BLaER1 (cell line): ENCODE measurements around the gene LGR4.

Experiments
- H3K27ac ChIP-seq: shearing (Covaris generic); formaldehyde crosslinking; 2 replicates; pipeline ENCODE4 v1.8.1; 2022
- H3K27me3 ChIP-seq: shearing (Covaris generic); formaldehyde crosslinking; 2 replicates; pipeline ENCODE4 v1.8.1; 2022
- H3K36me3 ChIP-seq: shearing (Covaris generic); formaldehyde crosslinking; 2 replicates; pipeline ENCODE4 v1.8.1; 2022
- H3K4me1 ChIP-seq: shearing (Covaris generic); formaldehyde crosslinking; 2 replicates; pipeline ENCODE4 v1.8.1; 2022
- H3K4me2 ChIP-seq: shearing (Covaris generic); formaldehyde crosslinking; 2 replicates; pipeline ENCODE4 v1.8.1; 2022
- H3K4me3 ChIP-seq: shearing (Covaris generic); formaldehyde crosslinking; 2 replicates; pipeline ENCODE4 v1.8.1; 2022
- H3K9ac ChIP-seq: shearing (Covaris generic); formaldehyde crosslinking; 2 replicates; pipeline ENCODE4 v1.8.1; 2022
- H3K9me3 ChIP-seq: shearing (Covaris generic); formaldehyde crosslinking; 2 replicates; pipeline ENCODE4 v1.8.1; 2022
- H4K20me1 ChIP-seq: shearing (Covaris generic); formaldehyde crosslinking; 2 replicates; pipeline ENCODE4 v1.8.1; 2022
- Cebpa-rat ChIP-seq: shearing (Covaris generic); IDR thresholded peaks from 2 replicates; pipeline ENCODE4 v1.8.1; 2022

LGR4 gene

DNA sequence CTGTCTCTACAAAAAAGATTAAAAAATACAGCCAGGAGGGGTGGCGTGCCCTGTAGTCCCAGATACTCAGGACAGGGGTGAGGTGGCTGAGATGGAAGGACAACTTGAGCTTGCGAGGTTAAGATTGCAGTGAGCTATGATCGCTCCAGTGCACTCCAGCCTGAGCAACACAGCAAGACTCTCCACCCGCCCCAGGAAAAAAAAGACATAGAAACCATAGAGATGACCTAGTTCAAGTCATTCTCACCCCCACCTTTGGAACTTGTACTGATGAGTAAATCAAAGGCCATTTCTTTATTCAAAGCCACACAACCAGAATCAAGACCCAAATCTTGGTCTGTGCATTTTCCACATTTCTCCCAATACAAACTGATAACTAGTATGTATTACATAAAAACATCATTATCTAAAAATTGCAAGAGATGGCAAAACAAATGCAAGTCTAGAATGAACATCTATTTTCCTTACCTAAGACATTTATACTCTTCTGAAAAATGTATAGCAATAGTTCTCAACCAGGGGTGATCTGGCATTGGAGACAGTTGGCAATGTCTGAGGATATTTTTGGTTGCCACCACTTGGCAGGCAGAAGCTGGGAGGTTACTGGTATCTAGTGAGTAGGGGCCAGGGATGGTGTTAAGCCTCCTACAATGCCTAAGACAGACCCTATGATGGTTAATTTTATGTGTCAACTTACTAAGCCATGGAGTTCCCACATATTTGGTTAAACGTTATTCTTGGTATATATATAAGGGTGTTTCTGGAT, 34.6 kb downstream of the LGR4 start:
- Histone ChIP-seq H3K9me3 (no peaks in the 10 kb centered on the region), H4K20me1 (no peaks in the 10 kb centered on the region)

GRCh38 chr11:27436916-27437315, 35.7 kb downstream of the LGR4 start:
- H3K36me3 ChIP-seq = no peaks in the 10 kb centered on the region
- no peak for TF ChIP-seq Cebpa-rat
- no peak overlapping the region for H3K4me2 ChIP-seq
- H3K4me3 ChIP-seq = no peak overlapping the region
- no peak overlapping the region for H3K27ac ChIP-seq
- no peaks in the 10 kb centered on the region for H4K20me1 ChIP-seq
- no peak overlapping the region for H3K9ac ChIP-seq
- no peaks in the 10 kb centered on the region for H3K4me1 ChIP-seq
- no peaks in the 10 kb centered on the region for H3K27me3 ChIP-seq
- no peaks in the 10 kb centered on the region for H3K9me3 ChIP-seq

More for the DNA sequence above, 34.6 kb downstream of the LGR4 start:
- Histone ChIP-seq H3K4me1 (no peaks in the 10 kb centered on the region), H3K36me3 (no peaks in the 10 kb centered on the region), H3K4me2 (no peak overlapping the region), H3K27me3 (no peaks in the 10 kb centered on the region), H3K4me3 (no peak overlapping the region), H3K27ac (no peak overlapping the region), H3K9ac (no peak overlapping the region)
- TF ChIP-seq Cebpa-rat = no peak

DNA sequence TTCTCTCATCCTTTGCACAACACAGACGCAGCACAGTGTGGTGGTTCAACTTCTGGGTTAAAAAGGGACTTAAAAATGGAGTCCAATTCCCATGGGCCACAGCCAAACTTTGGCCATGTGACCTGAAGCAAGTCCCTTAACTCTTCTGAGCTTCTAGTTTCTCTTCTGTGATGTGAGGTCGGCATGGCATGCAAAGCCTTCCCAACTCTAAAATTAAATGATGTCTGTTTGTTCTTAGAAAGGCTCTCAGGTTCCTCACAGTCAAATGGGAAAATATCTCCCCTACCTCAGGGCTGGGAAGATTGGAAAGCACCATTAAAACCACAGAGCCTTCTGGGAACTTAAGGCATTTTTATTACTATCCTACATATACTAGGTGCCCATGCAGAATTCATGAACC, 38.8 kb downstream of the LGR4 start:
- Histone ChIP-seq H3K9ac (no peak overlapping the region), H3K9me3 (no peaks in the 10 kb centered on the region), H3K4me3 (no peak overlapping the region), H3K27me3 (no peaks in the 10 kb centered on the region), H4K20me1 (no peaks in the 10 kb centered on the region), H3K27ac (no peak overlapping the region), H3K36me3 (no peaks in the 10 kb centered on the region), H3K4me2 (no peak overlapping the region), H3K4me1 (no peaks in the 10 kb centered on the region)
- TF ChIP-seq Cebpa-rat = no peak

DNA sequence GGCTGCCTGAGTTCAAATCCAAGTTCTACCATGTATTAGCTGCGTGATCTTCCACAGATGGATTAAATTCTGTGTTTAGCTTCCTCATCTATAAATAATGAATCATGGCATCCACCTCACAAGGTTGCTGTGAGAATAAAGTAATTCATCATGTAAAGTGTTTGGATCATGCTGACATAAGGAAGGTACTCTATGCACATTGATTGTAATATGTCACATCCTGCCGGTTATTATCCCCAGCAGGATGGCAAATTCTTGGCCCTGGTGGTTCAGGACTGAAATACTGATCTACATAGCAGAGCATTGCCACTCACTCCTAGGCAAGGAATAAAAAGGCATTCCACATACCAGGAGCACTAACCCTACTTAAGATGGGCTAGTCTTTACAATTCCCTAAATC, 40.8 kb downstream of the LGR4 start:
- Histone ChIP-seq H3K4me1 (0 out of 2 replicates have a peak, but pooled peaks cover under 1% of the 10 kb centered on the region), H3K9ac (no peak overlapping the region), H3K4me2 (no peak overlapping the region), H3K27ac (no peak overlapping the region), H3K4me3 (no peak overlapping the region), H3K36me3 (no peaks in the 10 kb centered on the region), H3K27me3 (no peaks in the 10 kb centered on the region), H3K9me3 (no peaks in the 10 kb centered on the region), H4K20me1 (no peaks in the 10 kb centered on the region)
- TF ChIP-seq Cebpa-rat = no peak

- H3K27me3 ChIP-seq = no peaks in the 10 kb centered on the region
- no peak overlapping the region for H3K27ac ChIP-seq
- H3K9ac ChIP-seq = no peak overlapping the region
- no peak overlapping the region for H3K4me3 ChIP-seq
- no peak overlapping the region for H3K4me2 ChIP-seq
- no peaks in the 10 kb centered on the region for H3K9me3 ChIP-seq
- peaks cover 8% of the 10 kb centered on the region for H3K4me1 ChIP-seq
- H4K20me1 ChIP-seq = no peaks in the 10 kb centered on the region
- TF ChIP-seq Cebpa-rat = no peak
- no peaks in the 10 kb centered on the region for H3K36me3 ChIP-seq
Measured at GRCh38 chr11:27429761-27430393, 42.7 kb downstream of the LGR4 start.

GRCh38 chr11:27427183-27427980, 45.2 kb downstream of the LGR4 start:
- no peaks in the 10 kb centered on the region for H4K20me1 ChIP-seq
- no peaks in the 10 kb centered on the region for H3K36me3 ChIP-seq
- no peaks in the 10 kb centered on the region for H3K9me3 ChIP-seq
- H3K27ac ChIP-seq = no peak overlapping the region
- H3K4me2 ChIP-seq = no peak overlapping the region
- TF ChIP-seq Cebpa-rat = no peak
- peaks cover 8% of the 10 kb centered on the region for H3K4me1 ChIP-seq
- H3K4me3 ChIP-seq = no peak overlapping the region
- H3K9ac ChIP-seq = no peak overlapping the region
- H3K27me3 ChIP-seq = no peaks in the 10 kb centered on the region

GRCh38 chr11:27425814-27426213, 46.8 kb downstream of the LGR4 start:
- H3K9ac ChIP-seq = no peak overlapping the region
- no peak overlapping the region for H3K27ac ChIP-seq
- no peaks in the 10 kb centered on the region for H3K27me3 ChIP-seq
- H4K20me1 ChIP-seq = no peaks in the 10 kb centered on the region
- no peak overlapping the region for H3K4me2 ChIP-seq
- no peaks in the 10 kb centered on the region for H3K36me3 ChIP-seq
- TF ChIP-seq Cebpa-rat = no peak
- H3K9me3 ChIP-seq = no peaks in the 10 kb centered on the region
- peaks cover 8% of the 10 kb centered on the region for H3K4me1 ChIP-seq
- no peak overlapping the region for H3K4me3 ChIP-seq

GRCh38 chr11:27423125-27423524, 49.5 kb downstream of the LGR4 start:
- H4K20me1 ChIP-seq = no peaks in the 10 kb centered on the region
- H3K4me2 ChIP-seq = no peak overlapping the region
- no peak overlapping the region for H3K27ac ChIP-seq
- H3K9ac ChIP-seq = no peak overlapping the region
- H3K4me1 ChIP-seq = peaks cover 8% of the 10 kb centered on the region
- H3K36me3 ChIP-seq = no peaks in the 10 kb centered on the region
- no peaks in the 10 kb centered on the region for H3K9me3 ChIP-seq
- H3K4me3 ChIP-seq = no peak overlapping the region
- no peaks in the 10 kb centered on the region for H3K27me3 ChIP-seq
- TF ChIP-seq Cebpa-rat = no peak

DNA sequence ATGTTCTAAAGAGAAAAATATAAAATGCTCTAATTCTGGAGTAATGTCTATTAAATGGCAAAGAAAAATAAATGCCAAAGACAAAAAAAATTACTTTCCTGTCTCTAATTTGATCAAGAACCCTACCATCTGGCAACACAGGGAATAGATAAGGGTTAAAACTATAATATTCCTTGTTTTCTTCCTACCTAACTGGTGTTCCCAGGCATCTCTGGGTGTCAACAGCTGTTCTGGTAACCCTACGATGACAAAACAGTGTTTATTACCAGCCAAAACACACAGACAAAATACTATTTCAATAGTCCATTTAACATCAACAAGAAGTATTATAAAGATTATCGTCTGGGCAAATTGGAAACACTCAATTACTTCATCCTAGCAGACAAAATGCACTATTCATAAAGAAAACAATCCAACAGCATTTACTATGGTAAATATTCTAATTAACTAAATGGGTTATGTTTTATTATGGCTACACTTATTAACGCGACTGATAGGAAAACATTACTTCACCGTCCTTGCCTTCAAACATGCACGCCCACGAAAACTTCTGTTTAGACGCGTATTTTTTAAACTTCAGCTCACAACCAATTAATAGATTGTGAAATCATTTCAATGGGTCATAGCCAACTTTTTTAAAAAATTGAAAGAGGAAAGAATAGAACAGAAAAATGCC, 50.6 kb downstream of the LGR4 start:
- no peak overlapping the region for H3K4me2 ChIP-seq
- H3K4me1 ChIP-seq = peaks cover 8% of the 10 kb centered on the region

More for the DNA sequence above, 50.6 kb downstream of the LGR4 start:
- Histone ChIP-seq H3K4me3 (no peak overlapping the region), H3K9ac (no peak overlapping the region), H3K27ac (no peak overlapping the region), H4K20me1 (no peaks in the 10 kb centered on the region), H3K9me3 (no peaks in the 10 kb centered on the region), H3K27me3 (no peaks in the 10 kb centered on the region), H3K36me3 (no peaks in the 10 kb centered on the region)
- no peak for TF ChIP-seq Cebpa-rat
